K562 (cell line): ENCODE measurements around the gene DEDD2. TPM values are rescaled to one million over a fixed set of nuclear protein-coding genes. Genes with fewer than 3 reads are reported as not detected.

Source experiments
- ATAC-seq: fragments of 200-7000 bp; cut with Tn5 transposase; 3 replicates; pipeline ENCODE4 v1.9.1; 2020; ENCODE audit warnings: moderate library complexity
- BruUV-seq: library from RNA; stranded (reverse); fragments of 400-500 nt; replicated peaks from 2 replicates; lab custom pipeline; 2021; lab: Mats Ljungman, UMichigan
- CTCF ChIA-PET: fragments of 300-600 bp; formaldehyde crosslinking; extraction: SDS; loops from one replicate; lab custom pipeline; 2021; ENCODE audit warnings: low intra/inter-chr PET ratio; lab: Yijun Ruan, JAX
- POLR2A ChIA-PET: fragments of 300-600, 350-650 bp; sonication (Branson Sonifier 250); formaldehyde crosslinking; extraction: SDS; loops from one replicate; lab custom pipeline; 2021; ENCODE audit warnings: antibody characterized with exemption, inconsistent platforms; lab: Yijun Ruan, JAX
- DNase-seq, 4 experiments: peaks; one replicate each; pipeline versions ENCODE4 v3.0.0 to v3.0.0-alpha.2; 2011 to 2018; ENCODE audit warnings: low spot score in 3 of 4, mixed read lengths in 3 of 4; ENCODE audit errors: extremely low read depth in 1 of 4
- FAIRE-seq: peaks from 2 replicates; lab custom pipeline; 2011; peaks lifted over from hg19 to GRCh38; lab: Jason Lieb, UNC
- H2AFZ ChIP-seq: 2 replicates; pipeline ENCODE4 v1.6.0; 2011; ENCODE audit warnings: low read depth, low read length, control low read depth, inconsistent platforms
- H3K27ac ChIP-seq: fragments of 200-600 bp; 3 replicates; pipeline ENCODE4 v1.8.0; 2011; ENCODE audit warnings: low read depth, mild to moderate bottlenecking, control low read depth, inconsistent platforms, low read length, moderate library complexity, mixed read lengths; ENCODE audit errors: extremely low read depth
- H3K27me3 ChIP-seq, 2 experiments: fragments of 300-600 bp in 1 of 2; 2 replicates in 1 of 2; 3 replicates in 1 of 2; pipeline versions ENCODE4 v1.6.0 to v1.8.0; 2011; ENCODE audit warnings: inconsistent platforms in 2 of 2, low read length in 2 of 2, mild to moderate bottlenecking in 1 of 2, mixed read lengths in 1 of 2, moderate library complexity in 1 of 2; ENCODE audit not compliant: control insufficient read depth in 2 of 2, insufficient read depth in 2 of 2
- H3K36me3 ChIP-seq: fragments of 300-600 bp; 3 replicates; pipeline ENCODE4 v1.8.0; 2011; ENCODE audit warnings: mild to moderate bottlenecking, low read length, inconsistent platforms; ENCODE audit not compliant: control insufficient read depth, insufficient read depth
- H3K4me1 ChIP-seq, 2 experiments: fragments of 200-600 bp in 1 of 2; replicated peaks in 1 of 2; 2 replicates in 1 of 2; 3 replicates in 1 of 2; pipeline versions ENCODE4 v1.5.1 to v1.8.0; 2011; ENCODE audit warnings: inconsistent platforms in 2 of 2, low read length in 2 of 2, mild to moderate bottlenecking in 1 of 2, mixed read lengths in 1 of 2, moderate library complexity in 1 of 2; ENCODE audit not compliant: control insufficient read depth in 2 of 2, insufficient read depth in 2 of 2
- H3K4me2 ChIP-seq: 2 replicates; pipeline ENCODE4 v1.6.1; 2011; ENCODE audit warnings: low read length, control low read depth, inconsistent platforms, mixed read lengths; ENCODE audit not compliant: insufficient read depth
- H3K4me3 ChIP-seq: fragments of 200-600 bp; sonication (generic), shearing (Covaris generic); 2 replicates; pipeline ENCODE4 v1.5.1; 2016; ENCODE audit warnings: control low read depth, inconsistent platforms
- H3K79me2 ChIP-seq: fragments of 200-600 bp; 3 replicates; pipeline ENCODE4 v1.8.0; 2011; ENCODE audit warnings: low read length, inconsistent platforms; ENCODE audit not compliant: control insufficient read depth, insufficient read depth
- H3K9ac ChIP-seq, 2 experiments: 2 replicates each; pipeline versions ENCODE4 v1.6.0 to v1.6.1; 2011; ENCODE audit warnings: low read depth in 2 of 2, low read length in 2 of 2, control low read depth in 1 of 2, inconsistent platforms in 1 of 2, mild to moderate bottlenecking in 1 of 2, mixed read lengths in 1 of 2; ENCODE audit not compliant: insufficient read depth in 1 of 2
- H3K9me1 ChIP-seq: one replicate; pipeline ENCODE4 v1.6.0; 2011; ENCODE audit warnings: inconsistent platforms, mild to moderate bottlenecking, low read length, moderate library complexity; ENCODE audit not compliant: control insufficient read depth, insufficient read depth
- H3K9me3 ChIP-seq: replicated peaks from 2 replicates; pipeline ENCODE4 v1.5.1; 2011; ENCODE audit warnings: low read depth, low read length, inconsistent platforms; ENCODE audit not compliant: control insufficient read depth, insufficient read depth
- H4K20me1 ChIP-seq: replicated peaks from 2 replicates; pipeline ENCODE4 v1.6.1; 2011; ENCODE audit warnings: low read length, inconsistent platforms, mixed read lengths; ENCODE audit not compliant: control insufficient read depth, insufficient read depth
- CEBPB ChIP-seq: fragments of 450-650 bp; IDR thresholded peaks from 2 replicates; pipeline ENCODE4 v1.6.1; 2016; ENCODE audit warnings: missing genetic modification characterization, missing compliant biosample characterization
- CSDE1 ChIP-seq, 2 experiments: fragments of 450-650 bp; IDR thresholded peaks; 2 replicates each; pipeline ENCODE4 v1.6.1; 2016; ENCODE audit warnings: mild to moderate bottlenecking in 1 of 2
- SPI1 ChIP-seq: IDR thresholded peaks from 2 replicates; pipeline ENCODE4 v1.6.1; 2011; ENCODE audit warnings: low read depth, low read length, control low read depth, borderline replicate concordance
- WGBS: fragments of 100-300 bp; shearing (Covaris generic); methylation state at CpG from one replicate; pipeline ENCODE4 v1.1.6; 2016; ENCODE audit warnings: low coverage, mixed read lengths; ENCODE audit not compliant: insufficient coverage; ENCODE audit errors: missing lambda C conversion rate; 5-methylcytosine and 5-hydroxymethylcytosine counted together
- in situ Hi-C: fragments of 300-500 bp; cut with MboI; formaldehyde crosslinking; loops from 4 replicates; pipeline ENCODE4 v1.15.0; 2018; ENCODE audit warnings: inconsistent platforms, mixed read lengths
- intact Hi-C: fragments of 100-400 bp; cut with micrococcal nuclease; formaldehyde crosslinking; loops from 2 replicates; pipeline ENCODE4 v1.14.2; 2022
- polyA plus RNA-seq, 8 experiments: library from polyadenylated mRNA; depleted of rRNA in 4 of 8; stranded (reverse) in 5 of 8; unstranded in 3 of 8; fragments of >200 nt; fragmentation: Nextera tagmentation in 2 of 8; fragmentation: Illumina TruSeq in 1 of 8; extraction: Ambion mirVana in 2 of 8; extraction: Trizol in 1 of 8; gene quantifications; 2 replicates each; pipeline versions ENCODE4 v1.2.1 to v1.2.3, GENCODE V29; 2011 to 2014; ENCODE audit warnings: inconsistent platforms in 1 of 8, missing spikeins in 1 of 8
- total RNA-seq, 7 experiments: library from RNA; depleted of rRNA in 6 of 7; stranded (reverse); fragments of >200 nt in 6 of 7; fragmentation: Illumina TruSeq in 2 of 7; extraction: Trizol in 2 of 7; gene quantifications; 2 replicates each; pipeline versions ENCODE4 v1.2.1 to v1.2.3, GENCODE V29; 2011 to 2021; ENCODE audit warnings: low replicate concordance in 1 of 7

DEDD2 gene
- total and polyA plus RNA-seq, 9 of the 15 experiments (the other 6 are each of a cell fraction or from before 2014, with no cell fraction given): 4.3 to 43.0 (median 29.2) TPM

- in situ Hi-C loops: no loop called here
- TF ChIP-seq CEBPB: 0 out of 2 replicates have a peak, but pooled peaks have one; percentile 9
- TF ChIP-seq CSDE1 (IDR thresholded peaks at IDR 0.05): no peak
- peak; percentile 51; the same call in 1 of the 2 replicates for TF ChIP-seq SPI1
- TF ChIP-seq, all 486 proteins: peak for 2
- WGBS: 65% methylated on average over 6 of the region's 6 CpGs
These were observed 15.8 kb downstream of the DEDD2 start for GRCh38 chr19:42201489-42202289.

More at GRCh38 chr19:42201489-42202289, 15.8 kb downstream of the DEDD2 start:
- H3K9ac ChIP-seq: peak overlapping the region in 1 of 2 experiments; percentile 88; a peak in 2 of 4 replicates
- H3K4me2 ChIP-seq: no peak overlapping the region
- CTCF ChIA-PET: no interaction called here
- FAIRE-seq (no peak), DNase-seq (no peak), ATAC-seq (no peak)
- intact Hi-C loops: no loop called here
- H3K27me3 ChIP-seq: no peaks in the 10 kb centered on the region; a peak in 1 of 5 replicates
- H3K9me1 ChIP-seq: peaks cover 4% of the 10 kb centered on the region
- BruUV-seq: no TSS peak
- no peak overlapping the region for H2AFZ ChIP-seq
- peak overlapping the region; percentile 70; the same call in 2 of the 3 replicates for H3K27ac ChIP-seq
- H3K4me1 ChIP-seq: peaks cover 40 to 44% of the 10 kb centered on the region in 2 experiments
- POLR2A ChIA-PET: interaction anchor here (1.2 to 1.7 kb wide), 2 partner anchors 15 to 42 kb away, joined by 3 to 4 read pairs; no protein-coding TSS in a partner anchor
- H3K79me2 ChIP-seq: peaks cover 72% of the 10 kb centered on the region
- H3K36me3 ChIP-seq: peaks cover 92% of the 10 kb centered on the region
- peaks cover 24% of the 10 kb centered on the region; the same call in 1 of the 2 replicates for H4K20me1 ChIP-seq
- no peak overlapping the region for H3K4me3 ChIP-seq
- H3K9me3 ChIP-seq: no peaks in the 10 kb centered on the region
